ENCODE measurements around the gene PHACTR4. TPM values are rescaled to one million over a fixed set of nuclear protein-coding genes. Genes with fewer than 3 reads are reported as not detected.
"Not testable (repeated sequence)": the region's sequence is repeated elsewhere in the genome, so short reads cannot be mapped to it uniquely, and the experiment has no call there.

Gene PHACTR4
- total RNA-seq, 1 donor from 2014 or later: 31.3 TPM

- H3K4me3 ChIP-seq (ENCODE audit: low read depth, low read length): no peak overlapping the region
- H3K36me3 ChIP-seq (ENCODE audit: control insufficient read depth, insufficient read depth, low read length): no peaks in the 10 kb centered on the region
- H3K27me3 ChIP-seq (ENCODE audit: control insufficient read depth, insufficient read depth, low read length): no peaks in the 10 kb centered on the region
- no peak for TF ChIP-seq CTCF (IDR thresholded peaks at IDR 0.05; ENCODE audit: insufficient read depth, low read length, poor library complexity, severe bottlenecking)
- DNase-seq (ENCODE audit: low read depth): no peak
Measured at GRCh38 chr1:28456078-28456477, 86.5 kb downstream of the PHACTR4 start.

- no peak for TF ChIP-seq CTCF (IDR thresholded peaks at IDR 0.05; ENCODE audit: insufficient read depth, low read length, poor library complexity, severe bottlenecking)
- no peaks in the 10 kb centered on the region for H3K27me3 ChIP-seq (ENCODE audit: control insufficient read depth, insufficient read depth, low read length)
Measured at GRCh38 chr1:28457678-28458077, 88.1 kb downstream of the PHACTR4 start.

GRCh38 chr1:28458237-28459228 is 89.0 kb downstream of the PHACTR4 start:
- no peaks in the 10 kb centered on the region for H3K27me3 ChIP-seq (ENCODE audit: control insufficient read depth, insufficient read depth, low read length)
- no peak for DNase-seq (ENCODE audit: low read depth)
- no peak for TF ChIP-seq CTCF (IDR thresholded peaks at IDR 0.05; ENCODE audit: insufficient read depth, low read length, poor library complexity, severe bottlenecking)
- no peak overlapping the region for H3K4me3 ChIP-seq (ENCODE audit: low read depth, low read length)
- H3K36me3 ChIP-seq (ENCODE audit: control insufficient read depth, insufficient read depth, low read length): peaks cover under 1% of the 10 kb centered on the region

More at GRCh38 chr1:28457678-28458077, 88.1 kb downstream of the PHACTR4 start:
- H3K36me3 ChIP-seq (ENCODE audit: control insufficient read depth, insufficient read depth, low read length): no peaks in the 10 kb centered on the region
- DNase-seq (ENCODE audit: low read depth): no peak
- no peak overlapping the region for H3K4me3 ChIP-seq (ENCODE audit: low read depth, low read length)

GRCh38 chr1:28466226-28466778 is 96.8 kb downstream of the PHACTR4 start:
- no peak for TF ChIP-seq CTCF (IDR thresholded peaks at IDR 0.05; ENCODE audit: insufficient read depth, low read length, poor library complexity, severe bottlenecking)
- peaks cover 1% of the 10 kb centered on the region for H3K36me3 ChIP-seq (ENCODE audit: control insufficient read depth, insufficient read depth, low read length)
- no peaks in the 10 kb centered on the region for H3K27me3 ChIP-seq (ENCODE audit: control insufficient read depth, insufficient read depth, low read length)
- no peak overlapping the region for H3K4me3 ChIP-seq (ENCODE audit: low read depth, low read length)
- DNase-seq (ENCODE audit: low read depth): no peak

GRCh38 chr1:28470146-28470545 is 100.6 kb downstream of the PHACTR4 start:
- TF ChIP-seq CTCF (IDR thresholded peaks at IDR 0.05; ENCODE audit: insufficient read depth, low read length, poor library complexity, severe bottlenecking): no peak
- Histone ChIP-seq H3K27me3 (ENCODE audit: control insufficient read depth, insufficient read depth, low read length) (no peaks in the 10 kb centered on the region), H3K4me3 (ENCODE audit: low read depth, low read length) (no peak overlapping the region), H3K36me3 (ENCODE audit: control insufficient read depth, insufficient read depth, low read length) (peaks cover 1% of the 10 kb centered on the region)
- no peak for DNase-seq (ENCODE audit: low read depth)

- not testable (repeated sequence) for H3K36me3 ChIP-seq (ENCODE audit: control insufficient read depth, insufficient read depth, low read length)
Measured at GRCh38 chr1:28479497-28479896, 110.0 kb downstream of the PHACTR4 start.

More at GRCh38 chr1:28479497-28479896, 110.0 kb downstream of the PHACTR4 start:
- DNase-seq (ENCODE audit: low read depth); H3K27me3 ChIP-seq (ENCODE audit: control insufficient read depth, insufficient read depth, low read length); H3K4me3 ChIP-seq (ENCODE audit: low read depth, low read length): not testable (repeated sequence)
